ENCODE results near the gene UBTD1.
"Not testable (repeated sequence)": the region's sequence is repeated elsewhere in the genome, so short reads cannot be mapped to it uniquely, and the experiment has no call there.

UBTD1 gene

GRCh38 chr10:97517096-97517750 is 18.5 kb downstream of the UBTD1 start:
- no peak for DNase-seq

- DNase-seq, result no peak
Measured at GRCh38 chr10:97517778-97518300, 19.1 kb downstream of the UBTD1 start.

- no peak for DNase-seq
Measured at GRCh38 chr10:97518301-97519043, 19.7 kb downstream of the UBTD1 start.

- no peak for DNase-seq
Measured at GRCh38 chr10:97519342-97519741, 20.6 kb downstream of the UBTD1 start.

- DNase-seq, result no peak
Measured at GRCh38 chr10:97520520-97520919, 21.8 kb downstream of the UBTD1 start.

GRCh38 chr10:97520978-97521761 is 22.4 kb downstream of the UBTD1 start:
- no peak for DNase-seq

GRCh38 chr10:97522071-97522470 is 23.3 kb downstream of the UBTD1 start:
- no peak for DNase-seq

GRCh38 chr10:97522937-97523336 is 24.2 kb downstream of the UBTD1 start:
- DNase-seq, result no peak

- peak; percentile 19 for DNase-seq
Measured at GRCh38 chr10:97525086-97525485, 26.4 kb downstream of the UBTD1 start.

GRCh38 chr10:97525683-97526110 is 27.0 kb downstream of the UBTD1 start:
- no peak for DNase-seq

- not testable (repeated sequence) for DNase-seq
Measured at GRCh38 chr10:97528876-97529275, 30.2 kb downstream of the UBTD1 start.

- DNase-seq, result no peak
Measured at GRCh38 chr10:97529685-97530465, 31.2 kb downstream of the UBTD1 start.

GRCh38 chr10:97531401-97531986 is 32.8 kb downstream of the UBTD1 start:
- DNase-seq, result no peak

- no peak for DNase-seq
Measured at GRCh38 chr10:97532935-97533671, 34.4 kb downstream of the UBTD1 start.

GRCh38 chr10:97533888-97534287 is 35.2 kb downstream of the UBTD1 start:
- no peak for DNase-seq

- peak; percentile 51 for DNase-seq
Measured at GRCh38 chr10:97534746-97535367, 36.1 kb downstream of the UBTD1 start.

GRCh38 chr10:97537186-97537869 is 38.6 kb downstream of the UBTD1 start:
- DNase-seq, result no peak

- DNase-seq, result no peak
Measured at GRCh38 chr10:97538411-97538810, 39.7 kb downstream of the UBTD1 start.

GRCh38 chr10:97538839-97539238 is 40.1 kb downstream of the UBTD1 start:
- DNase-seq, result no peak

- no peak for DNase-seq
Measured at GRCh38 chr10:97539523-97540200, 40.9 kb downstream of the UBTD1 start.

Measured in inflammatory macrophage treated with lipopolysaccharide for 4 hours (primary cell).